NCI-H2196 treated with DMSO at 0.1 percent for 48 hours (cell line): Measurements from ENCODE around the gene EXTL1.

ENCODE experiments used
- DNase-seq: peaks from one replicate; lab custom pipeline; 2025; ENCODE audit not compliant: unreplicated experiment; lab: John Stamatoyannopoulos, UW

Gene EXTL1

GRCh38 chr1:26067432-26067911, 45.9 kb downstream of the EXTL1 start, which contains the start of gene TRIM63:
TRIM63 (minus strand) TSS chr1:26067630; CDS start chr1:26067494, 136 bp downstream.
- DNase-seq: no peak

DNA sequence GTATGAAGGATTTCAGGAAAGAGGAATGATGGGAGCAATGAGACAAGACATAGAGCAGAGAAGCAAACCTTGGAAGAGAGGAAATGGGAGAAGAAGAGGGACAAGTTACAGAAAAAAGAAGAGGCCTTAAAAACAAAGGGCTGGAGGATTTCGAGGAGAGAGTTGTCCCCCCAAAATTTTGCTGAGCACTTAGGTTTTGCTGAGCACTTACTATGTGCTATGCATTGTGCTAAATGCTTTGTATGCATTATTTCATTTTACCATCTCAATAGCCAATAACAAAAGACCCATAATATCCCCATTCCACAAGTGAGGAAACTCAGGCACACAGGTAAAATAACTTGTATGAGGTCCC, 48.3 kb downstream of the EXTL1 start:
- DNase-seq: no peak

- no peak for DNase-seq
Observed at GRCh38 chr1:26070296-26070962, 48.9 kb downstream of the EXTL1 start.

DNA sequence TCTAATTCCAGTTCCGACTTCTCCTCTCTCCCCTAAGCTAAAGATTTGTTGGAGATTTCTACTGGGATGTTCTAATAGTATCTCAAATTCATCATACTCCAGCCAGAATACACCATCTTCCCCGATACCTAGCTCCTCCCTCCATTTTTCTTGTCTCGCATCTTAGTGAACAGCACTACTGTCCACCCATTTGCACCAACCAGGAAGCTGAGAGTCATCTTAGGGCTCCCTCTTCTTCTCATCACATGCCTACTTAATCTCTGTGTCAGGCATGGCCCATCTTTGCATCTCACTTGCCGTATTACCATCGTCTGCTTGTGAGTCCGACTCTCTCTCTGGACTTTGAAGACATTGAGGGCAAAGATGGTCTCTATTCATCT, 49.4 kb downstream of the EXTL1 start:
- DNase-seq: no peak

GRCh38 chr1:26072305-26072704, 50.7 kb downstream of the EXTL1 start:
- peak; percentile 52 for DNase-seq

GRCh38 chr1:26075421-26076144, 54.0 kb downstream of the EXTL1 start:
- DNase-seq: no peak

DNA sequence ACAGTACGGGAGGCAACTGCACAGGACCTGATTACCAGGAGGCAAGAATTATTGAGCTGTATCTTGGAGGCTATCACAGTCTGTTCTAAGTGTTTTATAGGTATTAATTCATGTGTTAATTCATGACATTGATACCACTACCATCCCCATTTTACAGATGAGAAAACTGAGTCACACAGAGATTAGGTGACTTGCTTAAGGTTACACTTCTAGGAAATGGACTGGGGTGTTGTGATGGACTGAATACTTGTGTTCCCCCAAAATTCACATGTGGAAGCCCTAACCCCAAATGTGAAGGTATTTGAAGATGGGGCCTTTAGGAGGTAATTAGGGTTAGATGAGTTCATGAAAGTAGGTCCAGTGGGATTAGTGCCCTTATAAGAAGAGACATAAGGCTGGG, 55.9 kb downstream of the EXTL1 start:
- DNase-seq: no peak

DNA sequence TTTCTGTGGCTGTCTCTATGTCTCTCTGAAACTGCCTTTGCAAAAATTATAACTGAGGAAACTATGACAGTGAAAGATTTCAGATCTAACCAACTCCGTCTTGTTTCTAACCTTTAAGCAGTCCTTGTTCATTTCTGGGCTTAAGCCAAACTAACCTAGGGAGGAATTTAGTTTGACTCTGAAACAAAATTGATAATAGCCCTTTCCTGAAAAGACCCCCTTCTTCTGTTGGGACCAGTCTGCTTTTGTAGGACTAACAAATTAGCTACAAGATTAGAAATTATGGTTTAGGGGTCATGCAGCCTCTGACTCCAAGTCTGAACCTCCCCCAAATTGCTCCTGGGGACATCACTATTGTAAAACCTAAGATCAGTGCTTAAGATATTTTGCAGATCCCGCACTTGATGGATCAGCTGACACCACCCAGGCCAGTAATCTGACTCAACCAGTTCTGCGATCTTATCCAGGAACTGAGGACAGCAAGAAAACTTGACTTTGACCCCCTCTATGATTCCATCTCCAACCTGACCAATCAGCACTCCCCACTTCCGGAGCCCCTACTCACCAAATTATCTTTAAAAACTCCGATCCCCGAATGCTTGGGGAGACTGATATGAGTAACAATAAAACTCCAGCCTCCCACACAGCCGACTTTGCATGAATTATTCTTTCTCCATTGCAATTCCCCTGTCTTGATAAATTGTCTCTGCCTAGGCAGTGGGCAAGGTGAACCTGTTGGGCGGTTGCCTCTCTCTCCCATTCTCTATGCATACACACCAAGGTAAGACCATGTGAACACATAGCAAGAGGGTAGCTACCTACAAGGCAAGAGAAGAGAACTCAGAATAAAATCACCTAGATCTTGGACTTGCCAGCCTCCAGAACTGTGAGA, 57.0 kb downstream of the EXTL1 start:
- DNase-seq: no peak

DNA sequence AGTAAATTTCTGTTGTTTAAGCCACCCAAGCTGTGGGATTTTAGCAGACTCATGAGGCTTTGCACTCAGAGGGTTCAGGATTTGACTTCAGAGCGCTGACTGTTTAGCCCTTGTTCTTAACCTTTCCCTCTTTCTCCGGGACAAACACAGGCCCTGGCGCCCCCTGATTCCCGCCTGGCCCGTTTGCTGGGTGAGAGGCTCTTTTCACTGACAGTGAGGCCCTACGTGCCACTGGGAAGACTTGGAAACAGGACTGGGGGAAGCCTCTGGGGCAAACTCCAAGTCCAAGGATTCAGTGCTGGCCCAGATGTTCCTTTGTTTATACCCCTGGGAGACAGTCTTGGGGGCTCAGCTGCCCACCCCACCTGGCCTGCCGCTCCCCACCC, 57.6 kb downstream of the EXTL1 start:
- DNase-seq: no peak

DNA sequence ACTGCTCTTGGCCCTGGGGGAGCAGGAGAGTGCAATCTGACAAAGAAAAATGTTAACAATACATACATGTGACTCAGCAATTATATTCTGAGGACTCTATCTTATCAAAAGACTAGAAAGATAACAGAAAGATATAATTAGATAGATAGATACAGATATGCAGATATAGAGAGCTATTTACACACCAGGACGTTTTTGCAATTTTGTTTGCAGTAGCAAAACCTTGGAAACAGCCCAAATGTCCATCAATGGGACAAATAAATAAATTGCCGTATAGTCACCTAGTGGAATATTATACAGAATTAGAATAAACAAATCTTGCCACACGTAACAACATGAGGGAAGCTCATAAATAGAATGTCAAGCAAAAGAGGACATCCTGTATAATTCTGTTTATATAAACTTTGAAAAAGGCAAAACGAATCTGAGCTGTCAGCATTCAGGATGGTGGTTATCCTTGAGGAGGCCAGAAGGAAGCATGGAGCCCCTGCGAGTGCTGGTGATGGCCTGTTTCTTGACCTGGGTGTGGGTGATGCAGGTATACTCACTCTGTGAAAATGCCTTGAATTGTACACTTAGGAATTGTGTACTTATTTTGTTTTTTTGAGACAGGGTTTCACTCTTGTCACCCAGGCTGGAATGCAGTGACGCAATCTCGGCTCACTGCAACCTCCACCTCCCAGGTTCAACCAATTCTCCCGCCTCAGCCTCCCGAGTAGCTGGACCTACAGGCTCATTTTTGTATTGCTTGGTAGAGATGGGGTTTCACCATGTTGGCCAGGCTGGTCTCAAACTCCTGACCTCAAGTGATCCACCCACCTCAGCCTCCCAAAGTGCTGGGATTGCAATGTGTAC, 58.6 kb downstream of the EXTL1 start:
- DNase-seq: no peak

GRCh38 chr1:26081267-26082019, 59.9 kb downstream of the EXTL1 start:
- no peak for DNase-seq

GRCh38 chr1:26082020-26082350, 60.4 kb downstream of the EXTL1 start:
- DNase-seq: no peak

GRCh38 chr1:26083208-26083607, 61.6 kb downstream of the EXTL1 start:
- no peak for DNase-seq

- no peak for DNase-seq
Observed at GRCh38 chr1:26084091-26084561, 62.6 kb downstream of the EXTL1 start.

- no peak for DNase-seq
Observed at GRCh38 chr1:26084844-26085243, 63.3 kb downstream of the EXTL1 start.
